GM19455 (cell line): ENCODE measurements around the gene JARID2.
A peak's percentile ranks its signal among the peaks of the same experiment; 100 is the strongest.

Experiments
- ATAC-seq: cut with Tn5 transposase; IDR thresholded peaks from one replicate; pipeline ENCODE4 v1.9.1; 2021; ENCODE audit not compliant: unreplicated experiment

JARID2 gene

GRCh38 chr6:15245361-15246216 lies at the start of gene JARID2:
Gene JARID2, plus strand, starts transcription at chr6:15246069. Its CDS starts 471 bp downstream, at chr6:15246540.
- peak; percentile 61 for ATAC-seq

DNA sequence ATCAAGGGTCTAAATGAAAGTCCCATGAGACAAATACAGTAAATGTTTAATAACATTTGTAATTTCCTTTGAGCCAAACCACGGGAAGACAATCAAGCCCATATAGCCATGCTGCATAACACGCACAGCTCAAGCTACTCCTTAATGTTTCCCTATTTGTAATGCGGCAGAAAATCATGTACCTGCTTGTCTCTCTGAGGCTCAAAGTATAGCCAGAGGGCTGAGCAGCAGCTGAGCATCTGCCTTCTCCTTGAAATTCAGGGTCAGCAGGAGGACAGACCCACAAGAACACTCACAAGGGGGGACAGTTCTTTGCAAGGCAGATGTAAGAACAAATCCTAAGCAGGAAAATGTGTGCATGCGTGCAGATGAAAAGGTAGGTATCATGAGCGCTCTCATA lies 45.8 kb upstream of the JARID2 start:
- ATAC-seq: no peak

- ATAC-seq: no peak
Observed at GRCh38 chr6:15205321-15205720, 40.5 kb upstream of the JARID2 start.

DNA sequence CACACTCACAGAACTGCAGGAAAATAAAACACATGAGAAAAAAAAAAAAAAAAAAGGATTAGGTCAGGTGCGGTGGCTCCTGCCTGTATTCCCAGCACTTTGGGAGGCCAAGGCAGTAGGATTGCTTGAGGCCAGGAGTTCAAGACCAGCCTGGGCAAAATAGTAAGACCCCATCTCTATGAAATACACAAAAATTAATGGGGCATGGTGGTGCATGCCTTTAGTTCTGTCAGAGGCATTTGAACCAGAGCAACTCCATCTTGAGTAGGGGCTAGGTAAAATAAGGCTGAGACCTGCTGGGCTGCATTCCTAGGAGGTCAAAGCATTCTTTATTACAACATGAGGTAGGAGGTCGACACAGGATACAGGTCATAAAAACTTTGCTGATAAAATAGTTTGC lies 39.0 kb upstream of the JARID2 start:
- no peak for ATAC-seq

- ATAC-seq: no peak
Observed at GRCh38 chr6:15207923-15208322, 37.9 kb upstream of the JARID2 start.

DNA sequence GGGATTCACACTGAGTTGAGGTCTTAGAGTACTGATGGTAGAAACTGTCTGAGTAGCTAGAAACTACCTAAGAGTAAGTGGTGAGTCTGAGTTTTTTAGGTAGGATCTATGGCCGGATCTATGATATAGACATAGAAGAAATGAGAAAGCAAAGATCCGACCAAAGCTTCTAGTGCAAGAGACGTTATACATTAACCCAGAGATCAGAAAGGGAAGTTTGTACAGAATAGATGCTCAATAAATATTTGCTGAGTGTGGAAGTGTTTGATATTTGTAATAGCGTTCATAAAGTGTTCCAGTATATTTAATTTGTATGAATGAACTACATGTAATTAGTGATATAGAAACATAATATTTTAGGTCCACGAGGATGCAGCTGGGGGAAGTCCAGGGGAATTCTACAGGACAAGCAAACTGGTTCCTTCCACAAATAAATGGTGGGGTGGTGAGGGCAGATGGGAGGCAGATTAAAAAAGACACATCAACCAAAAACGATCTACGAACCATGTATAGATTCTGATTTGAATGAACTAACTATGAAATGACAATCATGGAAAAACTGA lies 31.9 kb upstream of the JARID2 start:
- ATAC-seq: no peak

- no peak for ATAC-seq
Observed at GRCh38 chr6:15218401-15218800, 27.5 kb upstream of the JARID2 start.

- no peak for ATAC-seq
Observed at GRCh38 chr6:15220062-15220461, 25.8 kb upstream of the JARID2 start.

DNA sequence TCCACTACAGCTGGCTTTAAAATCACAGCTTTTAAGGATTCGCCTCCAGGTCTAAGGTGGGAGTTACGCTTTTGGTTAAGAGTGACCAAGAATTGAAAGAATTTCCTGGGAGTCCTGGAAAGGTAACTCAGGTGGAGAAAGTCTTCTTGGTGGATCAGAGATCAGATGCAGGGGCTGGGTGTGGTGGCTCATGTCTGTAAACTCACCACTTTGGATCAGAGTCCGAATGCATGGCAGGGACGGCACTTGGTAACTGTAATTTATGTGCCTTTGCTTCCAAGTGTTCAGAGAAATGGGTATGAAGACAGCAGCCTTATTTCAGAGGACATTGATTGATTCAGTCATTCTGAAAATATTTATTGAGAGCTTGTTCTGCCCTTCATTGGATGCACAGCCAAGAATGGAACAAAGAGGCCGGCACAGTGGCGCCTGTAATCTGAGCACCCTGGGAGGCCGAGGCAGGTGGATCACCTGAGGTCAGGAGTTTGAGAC lies 18.0 kb upstream of the JARID2 start:
- ATAC-seq: no peak

- ATAC-seq: no peak
Observed at GRCh38 chr6:15230827-15231226, 15.0 kb upstream of the JARID2 start.

- ATAC-seq: no peak
Observed at GRCh38 chr6:15232836-15233510, 12.9 kb upstream of the JARID2 start.

- no peak for ATAC-seq
Observed at GRCh38 chr6:15234068-15234758, 11.7 kb upstream of the JARID2 start.

GRCh38 chr6:15239616-15240364 lies 6.1 kb upstream of the JARID2 start:
- ATAC-seq: no peak

- ATAC-seq: no peak
Observed at GRCh38 chr6:15242503-15242902, 3.4 kb upstream of the JARID2 start.

- no peak for ATAC-seq
Observed at GRCh38 chr6:15242937-15243614, 2.8 kb upstream of the JARID2 start.

GRCh38 chr6:15243910-15244619 lies 1.8 kb upstream of the JARID2 start:
- no peak for ATAC-seq

DNA sequence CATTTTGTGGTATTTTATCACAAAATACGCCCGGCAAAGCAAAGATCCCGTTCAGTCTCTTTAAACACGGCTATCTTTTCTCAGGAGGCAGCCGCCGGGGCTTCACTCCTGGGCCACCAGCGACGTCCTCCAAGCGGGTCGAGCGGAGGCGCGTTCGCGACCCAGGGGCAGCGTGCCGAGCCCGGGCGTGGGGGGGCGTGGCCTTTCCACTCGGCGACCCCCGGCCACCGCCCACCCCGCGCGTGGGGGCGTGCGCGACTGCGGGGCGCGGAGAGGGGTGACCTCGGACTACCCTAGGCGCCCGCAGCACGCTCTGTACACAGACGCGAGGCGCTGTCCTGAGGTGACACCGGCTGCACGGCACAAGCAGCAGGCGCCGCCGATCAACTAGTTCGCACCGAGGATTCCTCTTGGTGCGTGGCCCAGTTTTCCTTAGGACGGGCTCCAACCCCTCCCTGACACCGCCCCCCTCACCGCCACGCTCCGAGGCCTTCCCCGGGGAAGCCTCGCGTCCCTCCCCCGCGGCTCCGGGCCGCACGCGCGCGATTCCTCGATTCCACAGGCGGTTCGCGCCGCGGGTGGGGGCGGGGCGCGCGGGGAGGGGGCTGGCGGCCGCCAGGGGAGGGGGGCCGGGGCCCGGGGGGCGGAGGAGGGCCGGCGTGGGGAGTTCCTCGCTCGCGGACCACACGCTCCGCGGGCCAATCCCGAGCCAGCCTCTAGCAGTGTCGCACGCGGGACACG lies 1.1 kb upstream of the JARID2 start:
- peak; percentile 28 for ATAC-seq

DNA sequence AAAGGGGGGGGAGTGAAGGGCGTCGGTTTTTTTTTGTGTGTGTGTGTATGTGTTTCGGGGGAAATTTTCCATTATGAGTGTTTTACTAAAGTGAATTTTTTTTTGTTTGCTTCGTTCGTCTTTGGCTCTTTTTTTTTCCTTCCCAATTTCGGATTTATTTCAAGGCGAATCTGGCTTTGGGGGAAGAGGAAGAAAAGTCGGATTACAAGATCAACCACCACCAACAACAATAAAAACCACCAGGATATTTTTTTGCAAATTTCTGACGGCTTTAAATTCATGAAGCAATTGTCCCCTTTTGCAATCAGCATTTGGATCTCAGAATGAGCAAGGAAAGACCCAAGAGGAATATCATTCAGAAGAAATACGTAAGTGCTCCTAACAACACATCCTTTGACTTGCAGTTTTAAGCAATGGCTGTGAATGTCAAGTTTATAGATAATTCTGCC lies 372 bp downstream of the JARID2 start:
- no peak for ATAC-seq
